T-cell (primary cell): ENCODE results near the gene ADAM12. TPM values are rescaled to one million over a fixed set of nuclear protein-coding genes. Genes with fewer than 3 reads are reported as not detected.
A peak's percentile ranks its signal among the peaks of the same experiment; 100 is the strongest.

Experiments
- ATAC-seq, 4 experiments: fragments of 200-7000 bp in 3 of 4; fragments of 150-1000 bp in 1 of 4; cut with Tn5 transposase; replicated peaks in 1 of 4; 1 replicate in 3 of 4; 2 replicates in 1 of 4; pipeline ENCODE4 v1.10.0; 2021; ENCODE audit warnings: moderate library complexity in 3 of 4, mild to moderate bottlenecking in 2 of 4, moderate number of reproducible peaks in 1 of 4
- CTCF ChIA-PET, 2 donors: fragments of 300-600 bp; sonication (Branson Sonifier 250); formaldehyde crosslinking; loops; one replicate each; lab custom pipeline; 2022; ENCODE audit warnings: antibody characterized with exemption in 2 of 2; lab: Charles Lee
- POLR2A ChIA-PET, 2 donors: fragments of 300-600 bp; sonication (Branson Sonifier 250); formaldehyde crosslinking; loops; one replicate each; lab custom pipeline; 2022; ENCODE audit warnings: antibody characterized with exemption in 2 of 2; lab: Charles Lee
- DNase-seq, 35 experiments: peaks; one replicate each; pipeline versions ENCODE4 v3.0.0 to v3.0.0-alpha.2; 2013 to 2023
- H3K27ac ChIP-seq: one replicate; pipeline ENCODE4 v1.5.1; 2013; ENCODE audit warnings: low read length
- H3K27me3 ChIP-seq, 2 experiments: replicated peaks in 1 of 2; 1 replicate in 1 of 2; 2 replicates in 1 of 2; pipeline versions ENCODE4 v1.6.1 to v1.7.0; 2013; ENCODE audit warnings: low read length in 1 of 2, mixed read lengths in 1 of 2; ENCODE audit not compliant: control insufficient read depth in 2 of 2, insufficient read depth in 2 of 2; ENCODE audit errors: extremely low read depth in 1 of 2
- H3K36me3 ChIP-seq, 2 donors: 1 replicate in 1 of 2; 2 replicates in 1 of 2; pipeline versions ENCODE4 v1.6.1 to v1.7.0; 2013; ENCODE audit warnings: low read length in 1 of 2; ENCODE audit not compliant: control insufficient read depth in 2 of 2, insufficient read depth in 1 of 2; ENCODE audit errors: extremely low read depth in 1 of 2
- H3K4me1 ChIP-seq, 2 experiments: 1 replicate in 1 of 2; 2 replicates in 1 of 2; pipeline versions ENCODE4 v1.6.1 to v1.7.0; 2013; ENCODE audit warnings: low read length in 2 of 2, mixed read lengths in 1 of 2; ENCODE audit not compliant: insufficient read depth in 2 of 2, control insufficient read depth in 1 of 2; ENCODE audit errors: extremely low read depth in 1 of 2
- H3K4me3 ChIP-seq, 2 donors: 1 replicate in 1 of 2; 2 replicates in 1 of 2; pipeline versions ENCODE4 v1.5.1 to v1.7.0; 2013; ENCODE audit warnings: mild to moderate bottlenecking in 2 of 2, low read length in 1 of 2, moderate library complexity in 1 of 2; ENCODE audit not compliant: control insufficient read depth in 1 of 2; ENCODE audit errors: extremely low read depth in 1 of 2
- H3K9me3 ChIP-seq: 2 replicates; pipeline ENCODE4 v1.7.0; 2013
- H3K27ac Mint-ChIP-seq, 2 donors: one replicate each; pipeline ENCODE4 v1.8.0; 2020 to 2021; ENCODE audit warnings: mild to moderate bottlenecking in 2 of 2, mixed read lengths in 2 of 2
- H3K27me3 Mint-ChIP-seq, 2 donors: one replicate each; pipeline ENCODE4 v1.8.0; 2021 to 2022; ENCODE audit warnings: mixed read lengths in 2 of 2
- H3K36me3 Mint-ChIP-seq: one replicate; pipeline ENCODE4 v1.8.0; 2021; ENCODE audit warnings: mixed read lengths
- H3K4me1 Mint-ChIP-seq, 3 donors: one replicate each; pipeline ENCODE4 v1.8.0; 2020 to 2022; ENCODE audit warnings: mixed read lengths in 3 of 3, mild to moderate bottlenecking in 1 of 3
- H3K4me3 Mint-ChIP-seq, 3 donors: one replicate each; pipeline ENCODE4 v1.8.0; 2020 to 2022; ENCODE audit warnings: mild to moderate bottlenecking in 3 of 3, mixed read lengths in 3 of 3, moderate library complexity in 3 of 3
- H3K9me3 Mint-ChIP-seq, 3 donors: one replicate each; pipeline ENCODE4 v1.8.0; 2020 to 2022; ENCODE audit warnings: mixed read lengths in 3 of 3
- WGBS: methylation state at CpG from one replicate; pipeline ENCODE4 v1.1.5; 2013; ENCODE audit warnings: missing lambda C conversion rate; ENCODE audit not compliant: insufficient coverage; 5-methylcytosine and 5-hydroxymethylcytosine counted together
- total RNA-seq, 35 experiments: library from RNA in 6 of 35; stranded (reverse) in 6 of 35; fragments of 120-200 nt in 1 of 35; gene quantifications; one replicate each; pipeline versions ENCODE4 v1.2.1 to v1.2.4 and lab custom pipeline; 2013 to 2026

The ADAM12 gene
- total RNA-seq, 5 donors from 2014 or later (not counting 1 experiment from before 2014, with no cell fraction given), result 0.35 to 5.7 (median 1.2) TPM

GRCh38 chr10:126218778-126219649 lies 169.3 kb downstream of the ADAM12 start:
- Mint-ChIP-seq H3K36me3 (no peaks in the 10 kb centered on the region), H3K4me1 (no peaks in the 10 kb centered on the region), H3K4me3 (no peak overlapping the region), H3K27ac (no peak overlapping the region), H3K27me3 (peaks cover 1 to 3% of the 10 kb centered on the region in 2 donors), H3K9me3 (no peaks in the 10 kb centered on the region)
- Histone ChIP-seq H3K27me3 (peaks cover 0 to 3% of the 10 kb centered on the region in 2 experiments), H3K27ac (no peak overlapping the region), H3K9me3 (no peaks in the 10 kb centered on the region), H3K36me3 (no peaks in the 10 kb centered on the region), H3K4me3 (no peak overlapping the region), H3K4me1 (no peaks in the 10 kb centered on the region)
- ATAC-seq (no peak), DNase-seq (no peak)
- ChIA-PET CTCF (no interaction called here), POLR2A (no interaction called here)
- 71% methylated on average over 7 of the region's 13 CpGs for WGBS

- no peaks in the 10 kb centered on the region for H3K36me3 Mint-ChIP-seq
- no peaks in the 10 kb centered on the region for H3K4me1 Mint-ChIP-seq
- Histone ChIP-seq H3K36me3 (no peaks in the 10 kb centered on the region), H3K27me3 (no peaks in the 10 kb centered on the region), H3K4me1 (no peaks in the 10 kb centered on the region), H3K9me3 (no peaks in the 10 kb centered on the region), H3K4me3 (no peak overlapping the region), H3K27ac (no peak overlapping the region)
- 100% methylated on average over 1 of the region's 5 CpGs for WGBS
- H3K27me3 Mint-ChIP-seq, result peaks cover 3 to 4% of the 10 kb centered on the region in 2 donors
- H3K27ac Mint-ChIP-seq, result no peak overlapping the region
- ATAC-seq, result peak in 1 of 4 experiments; percentile 18
- no peaks in the 10 kb centered on the region for H3K9me3 Mint-ChIP-seq
- H3K4me3 Mint-ChIP-seq, result no peak overlapping the region
- DNase-seq, result no peak
- ChIA-PET CTCF (no interaction called here), POLR2A (no interaction called here)
Measured at GRCh38 chr10:126218174-126218573, 170.1 kb downstream of the ADAM12 start.

GRCh38 chr10:126216632-126216961 lies 171.7 kb downstream of the ADAM12 start:
- no peaks in the 10 kb centered on the region for H3K9me3 ChIP-seq
- 71% methylated on average over 4 of the region's 4 CpGs for WGBS
- H3K4me1 Mint-ChIP-seq, result no peaks in the 10 kb centered on the region
- no peak overlapping the region for H3K27ac ChIP-seq
- no peaks in the 10 kb centered on the region for H3K36me3 Mint-ChIP-seq
- ATAC-seq (no peak), DNase-seq (no peak)
- peaks cover 3 to 5% of the 10 kb centered on the region in 2 donors for H3K27me3 Mint-ChIP-seq
- H3K27ac Mint-ChIP-seq, result no peak overlapping the region
- no peaks in the 10 kb centered on the region for H3K4me1 ChIP-seq
- no peaks in the 10 kb centered on the region for H3K36me3 ChIP-seq
- CTCF ChIA-PET, result no interaction called here
- H3K9me3 Mint-ChIP-seq, result no peaks in the 10 kb centered on the region
- H3K4me3 ChIP-seq, result no peak overlapping the region
- no peak overlapping the region for H3K4me3 Mint-ChIP-seq
- POLR2A ChIA-PET, result no interaction called here
- no peaks in the 10 kb centered on the region for H3K27me3 ChIP-seq

- DNase-seq (no peak), ATAC-seq (no peak)
- no peaks in the 10 kb centered on the region for H3K4me1 ChIP-seq
- no peaks in the 10 kb centered on the region for H3K27me3 ChIP-seq
- no peaks in the 10 kb centered on the region for H3K9me3 ChIP-seq
- H3K27me3 Mint-ChIP-seq, result peaks cover 3 to 8% of the 10 kb centered on the region in 2 donors
- H3K4me1 Mint-ChIP-seq, result no peaks in the 10 kb centered on the region
- H3K4me3 Mint-ChIP-seq, result no peak overlapping the region
- no peak overlapping the region for H3K27ac ChIP-seq
- CTCF ChIA-PET, result no interaction called here
- 100% methylated on average over 1 of the region's 11 CpGs for WGBS
- H3K27ac Mint-ChIP-seq, result no peak overlapping the region
- no peak overlapping the region for H3K4me3 ChIP-seq
- H3K36me3 Mint-ChIP-seq, result no peaks in the 10 kb centered on the region
- no peaks in the 10 kb centered on the region for H3K36me3 ChIP-seq
- POLR2A ChIA-PET, result no interaction called here
- H3K9me3 Mint-ChIP-seq, result no peaks in the 10 kb centered on the region
Measured at GRCh38 chr10:126215746-126216631, 172.3 kb downstream of the ADAM12 start.

GRCh38 chr10:126214679-126215078 lies 173.6 kb downstream of the ADAM12 start:
- Mint-ChIP-seq H3K9me3 (no peaks in the 10 kb centered on the region), H3K36me3 (no peaks in the 10 kb centered on the region), H3K4me3 (no peak overlapping the region), H3K27me3 (peaks cover 3 to 17% of the 10 kb centered on the region in 2 donors), H3K4me1 (no peaks in the 10 kb centered on the region), H3K27ac (no peak overlapping the region)
- Histone ChIP-seq H3K4me1 (no peaks in the 10 kb centered on the region), H3K9me3 (no peaks in the 10 kb centered on the region), H3K36me3 (no peaks in the 10 kb centered on the region), H3K27ac (no peak overlapping the region), H3K4me3 (no peak overlapping the region), H3K27me3 (peaks cover 0 to 4% of the 10 kb centered on the region in 2 experiments)
- ATAC-seq (no peak), DNase-seq (no peak)
- ChIA-PET POLR2A (no interaction called here), CTCF (no interaction called here)
- WGBS, result 78% methylated on average over 8 of the region's 8 CpGs

GRCh38 chr10:126214021-126214420 lies 174.3 kb downstream of the ADAM12 start:
- CTCF ChIA-PET, result no interaction called here
- H3K9me3 ChIP-seq, result no peaks in the 10 kb centered on the region

More at GRCh38 chr10:126214021-126214420, 174.3 kb downstream of the ADAM12 start:
- Mint-ChIP-seq H3K9me3 (no peaks in the 10 kb centered on the region), H3K27ac (no peak overlapping the region), H3K4me3 (no peak overlapping the region), H3K27me3 (peaks cover 3 to 17% of the 10 kb centered on the region in 2 donors), H3K4me1 (no peaks in the 10 kb centered on the region), H3K36me3 (no peaks in the 10 kb centered on the region)
- WGBS, result no CpG with 5 or more reads among the region's 6 CpGs
- Histone ChIP-seq H3K27me3 (peaks cover 0 to 4% of the 10 kb centered on the region in 2 experiments), H3K4me3 (no peak overlapping the region), H3K27ac (no peak overlapping the region), H3K36me3 (no peaks in the 10 kb centered on the region), H3K4me1 (no peaks in the 10 kb centered on the region)
- ATAC-seq (no peak), DNase-seq (no peak)
- POLR2A ChIA-PET, result no interaction called here
